GM19324 (cell line): Measurements from ENCODE around the gene CBLN4.

Experiments
- ATAC-seq: cut with Tn5 transposase; IDR thresholded peaks from one replicate; pipeline ENCODE4 v1.9.1; 2021; ENCODE audit warnings: mild to moderate bottlenecking, moderate library complexity; ENCODE audit not compliant: unreplicated experiment, low FRiP score

The CBLN4 gene

GRCh38 chr20:55947701-55948100, 57.6 kb downstream of the CBLN4 start:
- ATAC-seq = no peak
